Transverse colon (tissue), 4 donors: Measurements from ENCODE around the gene INPP5E. TPM values are rescaled to one million over a fixed set of nuclear protein-coding genes. Genes with fewer than 3 reads are reported as not detected.

Source experiments
- DNase-seq: peaks from one replicate; pipeline ENCODE4 v3.0.0-alpha.2; 2019
- H3K27ac ChIP-seq, 4 donors: fragments of 200-600 bp; sonication (generic); 2 replicates each; pipeline ENCODE4 v1.5.1; 2016 to 2018; ENCODE audit warnings: inconsistent platforms in 4 of 4
- H3K27me3 ChIP-seq: fragments of 200-600 bp; sonication (generic); 2 replicates; pipeline ENCODE4 v1.5.1; 2017; ENCODE audit warnings: inconsistent platforms
- H3K36me3 ChIP-seq, 4 donors: fragments of 200-600 bp; sonication (generic); 2 replicates each; pipeline ENCODE4 v1.5.1; 2017 to 2019; ENCODE audit warnings: inconsistent platforms in 4 of 4
- H3K4me1 ChIP-seq, 4 donors: fragments of 200-600 bp; sonication (generic); 2 replicates each; pipeline ENCODE4 v1.5.1; 2017 to 2020; ENCODE audit warnings: inconsistent platforms in 4 of 4
- H3K4me3 ChIP-seq, 4 donors: fragments of 200-600 bp; sonication (generic); 1 replicate in 1 of 4; 2 replicates in 3 of 4; pipeline versions ENCODE4 v1.5.1 to v1.6.1; 2017 to 2019; ENCODE audit warnings: inconsistent platforms in 4 of 4
- H3K9me3 ChIP-seq, 2 donors: fragments of 200-600 bp; sonication (generic); 2 replicates each; pipeline ENCODE4 v1.5.1; 2017 to 2019; ENCODE audit warnings: inconsistent platforms in 2 of 2
- CTCF ChIP-seq, 5 experiments: fragments of 200-600 bp in 3 of 5; fragments of 450-650 bp in 2 of 5; sonication (generic) in 3 of 5; IDR thresholded peaks; 1 replicate in 2 of 5; 2 replicates in 3 of 5; pipeline ENCODE4 v1.5.1; 2016 to 2017; ENCODE audit warnings: antibody characterized with exemption in 5 of 5, inconsistent platforms in 3 of 5, mild to moderate bottlenecking in 2 of 5, moderate library complexity in 1 of 5
- EP300 ChIP-seq: sonication (generic); formaldehyde crosslinking; IDR thresholded peaks from one replicate; pipeline ENCODE4 v1.6.1; 2017; ENCODE audit warnings: antibody characterized with exemption, low read depth
- POLR2A ChIP-seq: fragments of 450-650 bp; IDR thresholded peaks from one replicate; pipeline ENCODE4 v1.6.1; 2016; ENCODE audit warnings: antibody characterized with exemption, mild to moderate bottlenecking, moderate library complexity
- POLR2AphosphoS5 ChIP-seq, 3 donors: sonication (generic); formaldehyde crosslinking; IDR thresholded peaks; one replicate each; pipeline ENCODE4 v1.6.1; 2016; ENCODE audit warnings: antibody characterized with exemption in 3 of 3
- WGBS, 2 donors: methylation state at CpG; one replicate each; pipeline ENCODE4 v1.1.5; 2018; ENCODE audit warnings: low coverage in 1 of 2; 5-methylcytosine and 5-hydroxymethylcytosine counted together
- in situ Hi-C, 4 donors: fragments of 200-750 bp; cut with MboI; loops; one replicate each; pipeline versions ENCODE4 v1.15.0 to v1.15.1; 2017; ENCODE audit warnings: low sequenced_read_pairs in 3 of 4, low pct_ligation_motif_present in 1 of 4, low pct_unique_long_range_greater_than_20kb in 1 of 4
- intact Hi-C: fragments of 100-400 bp; cut with DNase I; formaldehyde crosslinking; loops from one replicate; pipeline ENCODE4 v1.15.1; 2023; ENCODE audit warnings: low total_unique reads
- total RNA-seq, 4 donors: library from RNA; depleted of rRNA; stranded (reverse); fragments of >200 nt; gene quantifications; one replicate each; pipeline ENCODE4 v1.1.0, GENCODE V29; 2016

The INPP5E gene
- total RNA-seq, 4 donors from 2014 or later = 12.5 to 57.5 (median 18.3) TPM

- Histone ChIP-seq H3K27ac (no peak overlapping the region), H3K4me3 (no peak overlapping the region), H3K4me1 (no peaks in the 10 kb centered on the region), H3K27me3 (no peaks in the 10 kb centered on the region), H3K9me3 (no peaks in the 10 kb centered on the region), H3K36me3 (peaks cover 0 to 53% (median 29%) of the 10 kb centered on the region in 4 donors)
- WGBS, 2 donors = 86 to 94% methylated on average over 2 to 12 of the region's 12 CpGs
- in situ Hi-C loops = no loop called here
- DNase-seq = no peak
- TF ChIP-seq POLR2A (no peak), POLR2AphosphoS5 (IDR thresholded peaks at IDR 0.05) (no peak), CTCF (IDR thresholded peaks at IDR 0.05) (no peak), EP300 (no peak)
- intact Hi-C loops = no loop called here
These were observed 31.3 kb upstream of the INPP5E start for GRCh38 chr9:136470792-136471469.

DNA sequence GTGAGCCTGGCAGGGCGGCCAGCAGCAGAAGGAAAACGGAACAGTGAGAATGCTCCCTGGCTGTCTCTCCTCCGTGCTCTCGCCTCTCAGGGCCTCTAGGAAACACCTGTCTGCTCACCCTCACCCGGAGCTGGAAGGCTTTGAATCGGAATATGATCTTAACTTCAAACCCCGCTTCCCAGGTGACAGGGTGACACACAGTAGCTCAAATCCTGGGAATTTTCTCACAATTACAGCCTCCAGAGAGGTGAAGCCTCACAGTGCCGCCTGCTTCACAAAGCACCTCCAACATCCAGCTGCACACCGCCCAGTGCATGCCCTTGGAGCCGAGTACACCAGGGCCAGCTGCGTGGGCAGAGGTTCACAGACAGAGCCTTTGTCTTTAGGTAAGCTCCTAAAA is 30.7 kb upstream of the INPP5E start:
- 94 to 96% methylated on average over 3 to 11 of the region's 11 CpGs for WGBS, 2 donors
- no peak overlapping the region for H3K4me3 ChIP-seq
- no peak for TF ChIP-seq CTCF (IDR thresholded peaks at IDR 0.05)
- no peak for TF ChIP-seq POLR2A
- no peak for TF ChIP-seq EP300
- TF ChIP-seq POLR2AphosphoS5 (IDR thresholded peaks at IDR 0.05) = no peak
- H3K27me3 ChIP-seq = no peaks in the 10 kb centered on the region
- intact Hi-C loops = no loop called here
- in situ Hi-C loops = no loop called here
- H3K27ac ChIP-seq = no peak overlapping the region
- H3K9me3 ChIP-seq = no peaks in the 10 kb centered on the region
- DNase-seq = no peak
- peaks cover 0 to 53% (median 29%) of the 10 kb centered on the region in 4 donors for H3K36me3 ChIP-seq
- no peaks in the 10 kb centered on the region for H3K4me1 ChIP-seq

DNA sequence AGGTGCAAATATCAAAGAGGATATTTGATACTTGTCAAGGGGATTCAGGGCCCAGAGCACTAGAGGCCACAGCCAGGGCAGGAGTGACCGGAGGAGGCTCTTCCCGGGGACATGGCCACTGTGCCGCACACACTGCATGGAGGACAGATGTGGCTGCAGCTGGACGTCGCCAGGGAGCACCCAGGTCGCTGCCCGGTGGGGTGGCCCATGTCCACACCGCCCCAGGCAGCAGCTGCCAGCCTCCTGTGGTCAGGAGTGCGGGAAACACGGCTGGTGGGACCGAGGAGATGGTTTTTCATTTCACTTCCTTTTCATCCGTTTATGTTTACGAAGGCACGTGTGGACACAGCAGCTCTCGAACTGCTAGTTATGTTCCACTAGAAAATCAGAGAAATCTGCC is 28.1 kb upstream of the INPP5E start:
- Histone ChIP-seq H3K4me3 (no peak overlapping the region), H3K27ac (no peak overlapping the region), H3K9me3 (no peaks in the 10 kb centered on the region), H3K27me3 (no peaks in the 10 kb centered on the region), H3K4me1 (no peaks in the 10 kb centered on the region), H3K36me3 (peaks cover 0 to 68% (median 38%) of the 10 kb centered on the region in 4 donors)
- in situ Hi-C loops (no loop called here), intact Hi-C loops (no loop called here)
- WGBS, 2 donors = 89 to 91% methylated on average over 10 to 15 of the region's 15 CpGs
- no peak for TF ChIP-seq EP300
- no peak for TF ChIP-seq CTCF (IDR thresholded peaks at IDR 0.05)
- no peak for TF ChIP-seq POLR2AphosphoS5 (IDR thresholded peaks at IDR 0.05)
- no peak for TF ChIP-seq POLR2A
- no peak for DNase-seq

DNA sequence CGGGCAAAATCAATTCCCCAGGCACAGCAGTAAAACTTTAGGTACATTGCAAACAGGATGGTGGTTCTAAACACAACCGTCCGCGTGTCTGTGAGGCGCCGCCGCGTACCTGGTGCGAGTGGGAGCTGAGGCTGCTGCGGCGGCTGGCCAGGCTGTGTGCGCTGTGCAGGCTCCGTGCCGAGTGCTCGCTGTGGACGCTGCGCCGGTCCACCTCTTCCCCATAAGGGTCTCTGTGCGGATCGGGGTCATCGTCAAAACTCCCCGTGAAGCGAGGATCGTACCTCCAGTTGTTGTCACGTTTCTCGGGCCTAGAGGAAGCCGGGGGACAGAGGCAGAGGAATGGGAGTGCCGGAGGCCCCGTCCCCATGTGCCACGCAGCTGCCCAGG is 26.5 kb upstream of the INPP5E start:
- no peaks in the 10 kb centered on the region for H3K4me1 ChIP-seq
- intact Hi-C loops = no loop called here
- no peaks in the 10 kb centered on the region for H3K9me3 ChIP-seq
- H3K27me3 ChIP-seq = no peaks in the 10 kb centered on the region
- peaks cover 0 to 71% (median 32%) of the 10 kb centered on the region in 4 donors for H3K36me3 ChIP-seq
- TF ChIP-seq CTCF (IDR thresholded peaks at IDR 0.05) (no peak), POLR2AphosphoS5 (IDR thresholded peaks at IDR 0.05) (no peak), POLR2A (no peak), EP300 (no peak)
- in situ Hi-C loops = no loop called here
- H3K27ac ChIP-seq = no peak overlapping the region
- H3K4me3 ChIP-seq = no peak overlapping the region
- no peak for DNase-seq
- 96% methylated on average over 30 of the region's 30 CpGs; no CpG with 5 or more reads in 1 of the 2 donors for WGBS, 2 donors
